GM21786 (cell line): ENCODE measurements around the gene TACC2.

Experiments
- ATAC-seq: cut with Tn5 transposase; IDR thresholded peaks from one replicate; pipeline ENCODE4 v1.9.1; 2021; ENCODE audit not compliant: unreplicated experiment

Gene TACC2

GRCh38 chr10:122142641-122143237 is 153.8 kb downstream of the TACC2 start:
- no peak for ATAC-seq

DNA sequence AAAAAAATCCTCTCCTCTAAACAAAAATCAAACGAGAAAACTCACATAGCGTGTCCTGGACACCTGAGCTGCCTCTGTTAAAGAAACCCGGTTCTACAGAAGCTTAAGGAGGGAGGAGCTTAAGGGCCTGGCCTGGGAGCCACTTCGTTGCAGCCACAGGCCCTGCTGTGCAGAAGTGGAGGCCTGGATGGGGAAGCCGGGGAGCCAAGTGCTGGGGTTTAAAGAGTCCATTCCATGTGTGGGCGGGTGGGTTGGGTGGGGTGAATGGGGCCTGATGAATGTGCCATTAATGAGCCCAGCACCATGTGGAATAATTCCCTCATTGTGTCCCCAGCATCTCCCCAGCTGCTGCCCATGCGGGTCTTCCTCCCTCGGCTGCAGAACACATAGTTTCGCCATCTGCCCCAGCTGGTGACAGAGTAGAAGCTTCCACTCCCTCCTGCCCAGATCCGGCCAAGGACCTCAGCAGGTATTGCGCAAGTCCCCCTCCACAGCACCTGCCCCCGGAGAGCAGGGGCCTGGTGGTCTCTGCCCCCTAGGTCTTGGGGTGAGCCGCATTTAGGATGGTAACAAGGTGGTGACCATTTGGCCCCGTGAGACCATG is 154.4 kb downstream of the TACC2 start:
- ATAC-seq: no peak

GRCh38 chr10:122144199-122144598 is 155.2 kb downstream of the TACC2 start:
- no peak for ATAC-seq

DNA sequence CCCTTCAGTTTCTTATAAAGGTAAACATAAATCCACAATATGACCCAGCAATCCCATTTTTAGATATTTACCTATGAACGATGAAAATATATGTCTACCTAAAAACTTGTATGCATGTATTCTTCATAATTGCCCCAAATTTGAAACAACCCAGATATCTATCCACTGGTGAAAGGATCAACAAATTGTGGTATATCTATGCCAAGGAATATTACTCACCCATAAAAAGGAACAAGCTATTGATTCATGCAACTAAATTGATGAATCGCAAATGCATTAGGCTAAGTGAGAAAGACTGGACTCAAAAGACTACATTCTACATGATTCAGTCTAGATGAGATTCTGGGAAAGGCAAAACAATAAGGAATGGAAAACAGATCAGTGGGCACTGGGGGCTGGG is 156.2 kb downstream of the TACC2 start:
- ATAC-seq: no peak

GRCh38 chr10:122147663-122148062 is 158.7 kb downstream of the TACC2 start:
- ATAC-seq: no peak

DNA sequence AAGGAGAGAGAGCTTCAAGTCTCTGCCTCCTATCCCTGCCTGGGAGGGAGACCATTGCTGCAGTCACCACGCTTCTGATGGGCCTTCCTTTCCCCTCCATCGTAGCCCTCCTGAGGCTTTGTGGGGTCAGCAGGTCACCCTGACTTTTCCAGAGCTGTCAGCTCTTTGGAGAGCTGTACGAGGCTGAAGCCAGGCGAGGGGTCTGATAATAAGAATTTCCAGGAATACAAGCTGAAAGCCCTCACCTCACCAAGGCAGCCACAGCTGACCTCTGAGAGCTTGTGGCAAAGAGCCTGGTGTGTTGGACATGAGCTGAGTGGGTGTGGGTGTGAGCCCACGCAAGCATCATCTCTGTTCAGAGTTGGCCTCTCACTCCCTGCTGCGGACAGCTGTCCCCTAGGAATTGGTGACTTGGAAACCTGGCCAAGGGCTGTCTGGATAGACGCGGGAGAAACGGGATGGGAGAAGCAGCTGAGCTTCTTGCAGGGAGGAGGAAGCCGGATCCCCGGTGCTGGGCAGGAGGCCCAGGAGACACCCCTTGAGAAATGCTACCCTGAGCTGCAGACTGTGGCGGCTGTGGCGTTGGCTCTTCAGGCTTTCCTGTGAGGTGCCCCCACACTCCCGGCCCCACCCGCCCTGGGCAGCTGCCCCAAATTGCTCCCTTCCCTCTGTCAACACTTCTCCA is 160.1 kb downstream of the TACC2 start:
- no peak for ATAC-seq

- no peak for ATAC-seq
Measured at GRCh38 chr10:122149561-122150505, 160.9 kb downstream of the TACC2 start.

GRCh38 chr10:122151121-122151694 is 162.2 kb downstream of the TACC2 start:
- ATAC-seq: no peak

DNA sequence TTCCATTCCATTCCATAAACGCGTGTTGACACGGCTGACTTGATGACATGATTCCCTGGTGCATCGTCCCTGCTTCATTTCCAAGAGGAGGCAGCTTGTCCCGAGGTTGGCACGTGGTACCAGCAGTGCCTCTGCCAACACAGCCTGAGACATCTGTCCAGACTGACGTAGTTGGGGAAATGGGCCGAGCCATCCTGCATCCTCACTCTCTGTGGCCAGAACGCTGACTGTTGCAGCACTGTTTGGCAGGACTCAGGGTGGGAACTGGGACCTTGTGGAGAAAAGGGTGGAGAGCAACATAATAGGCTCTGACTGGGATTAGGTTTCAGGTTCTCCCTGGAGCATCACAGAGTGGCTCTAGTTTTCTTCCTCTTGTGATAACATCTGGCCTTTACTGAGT is 163.6 kb downstream of the TACC2 start:
- no peak for ATAC-seq

DNA sequence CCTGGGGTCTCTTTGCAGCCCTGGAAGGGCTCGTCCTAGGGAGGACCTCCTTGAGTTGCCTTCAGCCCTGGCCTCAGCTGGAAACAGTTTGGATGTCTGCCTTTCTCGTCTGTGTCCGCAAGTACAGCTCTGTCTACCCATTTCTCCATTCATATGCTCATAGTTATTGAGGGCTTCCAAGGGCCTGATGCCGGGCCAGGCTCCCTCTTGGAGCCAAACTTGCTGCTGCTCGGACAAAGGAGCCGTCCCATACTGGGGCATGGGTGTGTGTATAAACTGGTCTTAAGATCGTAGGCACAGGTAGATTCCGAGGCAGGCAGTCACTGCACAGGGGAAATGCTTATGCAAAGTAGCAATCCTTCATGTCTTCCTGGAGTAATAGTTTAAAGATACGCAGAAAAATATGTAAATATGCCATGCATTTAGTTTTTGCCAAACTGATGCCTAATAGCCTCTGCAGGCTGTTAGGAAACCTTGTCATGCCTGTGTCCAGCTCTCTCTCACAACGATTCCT is 165.1 kb downstream of the TACC2 start:
- ATAC-seq: no peak

- ATAC-seq: no peak
Measured at GRCh38 chr10:122154545-122155366, 165.8 kb downstream of the TACC2 start.

- no peak for ATAC-seq
Measured at GRCh38 chr10:122157451-122157850, 168.5 kb downstream of the TACC2 start.

- no peak for ATAC-seq
Measured at GRCh38 chr10:122158362-122158761, 169.4 kb downstream of the TACC2 start.

- ATAC-seq: no peak
Measured at GRCh38 chr10:122159141-122159970, 170.4 kb downstream of the TACC2 start.

GRCh38 chr10:122161795-122162194 is 172.8 kb downstream of the TACC2 start:
- ATAC-seq: no peak

GRCh38 chr10:122162671-122163173 is 173.8 kb downstream of the TACC2 start:
- ATAC-seq: no peak

DNA sequence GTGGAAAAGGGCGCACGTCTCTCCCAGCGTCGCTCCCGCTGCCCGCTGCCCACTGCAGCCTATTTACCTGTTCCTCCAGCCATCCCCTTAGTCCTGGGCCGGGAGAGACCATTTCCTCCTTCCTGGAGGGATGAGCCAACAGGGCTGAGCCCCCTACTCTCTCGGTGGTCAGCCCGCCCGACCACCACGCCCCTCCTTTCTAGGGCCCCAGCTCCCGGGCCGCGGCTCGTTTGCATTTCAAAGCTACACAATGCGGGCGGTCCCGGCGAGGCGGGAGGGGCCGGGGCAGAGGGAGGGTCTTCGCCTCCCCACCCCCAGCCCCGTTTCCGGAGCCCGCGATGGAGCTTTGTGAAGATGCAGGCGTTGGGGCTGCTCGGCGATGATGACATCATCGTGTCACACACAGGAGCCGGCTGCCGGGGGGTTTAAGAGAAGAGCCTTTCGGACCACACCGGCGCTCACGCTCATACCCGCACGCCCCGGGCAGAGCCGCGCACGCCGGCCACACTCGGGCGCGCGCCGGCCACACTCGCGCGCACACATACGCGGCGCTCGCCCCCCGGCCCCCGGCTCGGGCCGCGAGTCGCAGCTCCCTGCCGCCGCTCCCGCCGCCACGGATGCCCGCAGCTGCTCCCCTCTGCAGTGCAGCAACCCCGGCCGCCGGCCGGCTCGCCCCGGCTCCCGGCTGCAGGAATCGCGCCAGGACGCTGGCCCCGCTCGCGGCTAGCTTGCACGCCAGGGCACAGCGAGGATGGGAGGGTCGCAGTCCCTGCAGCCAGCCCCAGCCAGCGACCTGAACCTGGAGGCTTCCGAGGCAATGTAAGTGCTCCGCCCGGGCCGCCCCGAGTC is 174.4 kb downstream of the TACC2 start:
- ATAC-seq: no peak

DNA sequence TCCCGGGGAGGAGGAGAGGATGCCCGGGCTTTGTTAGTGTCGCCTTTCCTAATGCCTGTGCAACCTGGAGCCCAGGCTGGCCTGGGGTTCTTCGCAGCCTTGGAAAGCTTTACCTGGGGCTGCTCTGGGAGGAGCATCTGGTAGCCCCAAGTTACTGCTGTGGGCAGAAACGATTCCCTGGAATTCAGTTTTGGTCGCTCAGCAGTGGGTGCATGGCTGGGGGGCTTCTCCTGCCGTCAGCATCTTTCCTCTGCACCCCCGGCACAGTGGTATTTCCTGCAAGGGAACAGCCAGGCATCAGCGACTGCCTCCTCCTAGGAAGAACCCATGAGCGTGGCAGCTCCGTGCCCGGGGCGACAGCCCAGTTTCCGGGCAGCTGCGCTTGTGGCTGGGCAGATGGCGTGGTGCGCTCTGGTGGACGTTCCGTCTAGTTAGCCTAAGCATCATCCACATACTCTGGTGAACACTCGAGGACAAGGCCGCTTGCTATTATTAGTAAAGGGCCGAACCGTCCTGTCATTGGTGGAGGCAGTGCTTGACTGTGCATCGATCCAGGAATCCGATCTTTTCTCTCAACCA is 175.1 kb downstream of the TACC2 start:
- no peak for ATAC-seq
